Right renal cortex interstitium (tissue), 3 donors: ENCODE measurements around the gene JAKMIP2. TPM values are rescaled to one million over a fixed set of nuclear protein-coding genes. Genes with fewer than 3 reads are reported as not detected.
"Not testable (repeated sequence)": the region's sequence is repeated elsewhere in the genome, so short reads cannot be mapped to it uniquely, and the experiment has no call there.

Experiments
- DNase-seq, 3 donors: peaks; one replicate each; pipeline ENCODE4 v3.0.0-alpha.2; 2013; ENCODE audit warnings: low read depth in 3 of 3, low spot score in 2 of 3
- polyA plus RNA-seq, 3 donors: library from polyadenylated mRNA; unstranded; fragments of 120-200 nt; gene quantifications; one replicate each; pipeline ENCODE4 v1.2.1, GENCODE V29; 2013; ENCODE audit not compliant: insufficient read length in 3 of 3

The JAKMIP2 gene
- polyA plus RNA-seq = 1 to 10 TPM; 3.9 to 6.1 (median 5.4) TPM

GRCh38 chr5:147782110-147783028 lies at the start of gene JAKMIP2:
TSS of gene JAKMIP2 (minus strand) at chr5:147782728. CDS start at chr5:147671806, 110,922 bp downstream.
- DNase-seq = peak; percentile 38 to 81 (median 63)

- no peak for DNase-seq
Measured at GRCh38 chr5:147831465-147831864, 48.9 kb upstream of the JAKMIP2 start, which contains the start of gene SPINK1. TSS of gene SPINK1 (minus strand) at chr5:147831671. CDS start at chr5:147831577, 94 bp downstream.

- DNase-seq = no peak
Measured at GRCh38 chr5:147830035-147830434, 47.5 kb upstream of the JAKMIP2 start.

GRCh38 chr5:147827017-147827416 lies 44.5 kb upstream of the JAKMIP2 start:
- not testable (repeated sequence) for DNase-seq

- DNase-seq = no peak
Measured at GRCh38 chr5:147826361-147826760, 43.8 kb upstream of the JAKMIP2 start.

- peak; percentile 27 to 54 (median 31) for DNase-seq
Measured at GRCh38 chr5:147822686-147823491, 40.4 kb upstream of the JAKMIP2 start.

- not testable (repeated sequence) for DNase-seq
Measured at GRCh38 chr5:147822222-147822621, 39.7 kb upstream of the JAKMIP2 start.

- no peak for DNase-seq
Measured at GRCh38 chr5:147821766-147822165, 39.2 kb upstream of the JAKMIP2 start.

- DNase-seq = no peak
Measured at GRCh38 chr5:147819261-147819770, 36.8 kb upstream of the JAKMIP2 start.

GRCh38 chr5:147818290-147818689 lies 35.8 kb upstream of the JAKMIP2 start:
- no peak for DNase-seq

GRCh38 chr5:147813696-147814095 lies 31.2 kb upstream of the JAKMIP2 start:
- no peak for DNase-seq

- DNase-seq = no peak
Measured at GRCh38 chr5:147809830-147810666, 27.5 kb upstream of the JAKMIP2 start.

GRCh38 chr5:147805030-147805454 lies 22.5 kb upstream of the JAKMIP2 start:
- no peak for DNase-seq

GRCh38 chr5:147804334-147804733 lies 21.8 kb upstream of the JAKMIP2 start:
- DNase-seq = no peak

GRCh38 chr5:147803926-147804325 lies 21.4 kb upstream of the JAKMIP2 start:
- DNase-seq = no peak

- DNase-seq = not testable (repeated sequence)
Measured at GRCh38 chr5:147803161-147803560, 20.6 kb upstream of the JAKMIP2 start.

GRCh38 chr5:147801461-147801860 lies 18.9 kb upstream of the JAKMIP2 start:
- no peak for DNase-seq

GRCh38 chr5:147800491-147800890 lies 18.0 kb upstream of the JAKMIP2 start:
- no peak for DNase-seq

- no peak for DNase-seq
Measured at GRCh38 chr5:147796556-147797308, 14.2 kb upstream of the JAKMIP2 start.
